ENCODE results near the gene RNF166. TPM values are rescaled to one million over a fixed set of nuclear protein-coding genes. Genes with fewer than 3 reads are reported as not detected.
A peak's percentile ranks its signal among the peaks of the same experiment; 100 is the strongest.

Gene RNF166
- total and polyA plus RNA-seq, 5 donors, result 15.0 to 23.8 (median 18.4) TPM

DNA sequence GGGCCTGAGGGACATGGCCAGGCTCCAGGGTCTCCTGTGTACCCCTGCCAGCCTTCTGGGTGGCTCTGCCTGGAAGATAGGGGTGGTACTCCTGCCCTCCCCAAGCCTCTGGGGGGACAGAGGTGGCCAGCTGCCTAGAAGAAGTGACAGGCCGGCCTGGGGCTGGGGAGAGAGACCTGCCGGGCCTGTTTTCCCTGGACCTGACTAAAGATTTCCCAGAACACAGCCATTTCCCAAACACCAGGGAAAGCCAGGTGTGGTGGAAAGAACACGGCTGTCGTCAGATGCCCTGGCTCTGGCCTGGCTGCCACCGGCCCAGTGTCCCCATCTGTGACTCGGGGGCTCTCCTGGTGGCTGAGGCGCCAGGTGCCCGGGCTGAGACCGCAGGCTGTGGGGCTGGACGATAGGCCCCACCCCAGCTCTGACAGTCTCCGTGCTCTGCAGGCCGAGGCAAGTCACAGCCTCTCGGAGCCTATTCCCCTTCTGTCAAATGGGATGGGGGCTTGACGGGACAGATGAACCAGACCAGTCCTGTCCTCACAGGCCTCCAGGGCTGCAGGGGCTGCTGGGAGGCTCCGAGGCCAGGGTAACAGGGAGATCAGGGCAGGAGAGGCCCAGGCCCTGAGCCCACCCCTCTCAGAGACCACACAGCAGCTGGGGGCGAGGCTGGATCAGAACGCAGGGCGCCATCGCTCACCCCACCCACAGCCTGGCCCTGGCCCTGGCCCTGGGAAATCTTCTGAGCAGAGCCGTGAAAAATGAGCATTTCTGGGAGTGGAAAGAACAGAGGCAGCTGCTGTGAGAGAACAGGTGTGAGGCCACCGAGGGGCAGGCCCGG lies 33.1 kb upstream of the RNF166 start:
- ATAC-seq, result no peak
- intact Hi-C loops (cut with DNase I), result loop anchor here in 2 of 4 donors (5.0 kb wide), 1 partner anchor 428 kb away; no protein-coding TSS in a partner anchor
- DNase-seq, result no peak
- Histone ChIP-seq H3K27ac (ENCODE audit: low read length) (no peak overlapping the region), H3K4me3 (ENCODE audit: low read length) (no peak overlapping the region), H3K9me3 (ENCODE audit: control insufficient read depth, low read length) (no peaks in the 10 kb centered on the region), H3K27me3 (ENCODE audit: control insufficient read depth, insufficient read depth) (no peaks in the 10 kb centered on the region), H3K4me1 (ENCODE audit: control insufficient read depth, insufficient read depth, low read length) (no peaks in the 10 kb centered on the region)
- WGBS, result 87% methylated on average over 22 of the region's 22 CpGs

DNA sequence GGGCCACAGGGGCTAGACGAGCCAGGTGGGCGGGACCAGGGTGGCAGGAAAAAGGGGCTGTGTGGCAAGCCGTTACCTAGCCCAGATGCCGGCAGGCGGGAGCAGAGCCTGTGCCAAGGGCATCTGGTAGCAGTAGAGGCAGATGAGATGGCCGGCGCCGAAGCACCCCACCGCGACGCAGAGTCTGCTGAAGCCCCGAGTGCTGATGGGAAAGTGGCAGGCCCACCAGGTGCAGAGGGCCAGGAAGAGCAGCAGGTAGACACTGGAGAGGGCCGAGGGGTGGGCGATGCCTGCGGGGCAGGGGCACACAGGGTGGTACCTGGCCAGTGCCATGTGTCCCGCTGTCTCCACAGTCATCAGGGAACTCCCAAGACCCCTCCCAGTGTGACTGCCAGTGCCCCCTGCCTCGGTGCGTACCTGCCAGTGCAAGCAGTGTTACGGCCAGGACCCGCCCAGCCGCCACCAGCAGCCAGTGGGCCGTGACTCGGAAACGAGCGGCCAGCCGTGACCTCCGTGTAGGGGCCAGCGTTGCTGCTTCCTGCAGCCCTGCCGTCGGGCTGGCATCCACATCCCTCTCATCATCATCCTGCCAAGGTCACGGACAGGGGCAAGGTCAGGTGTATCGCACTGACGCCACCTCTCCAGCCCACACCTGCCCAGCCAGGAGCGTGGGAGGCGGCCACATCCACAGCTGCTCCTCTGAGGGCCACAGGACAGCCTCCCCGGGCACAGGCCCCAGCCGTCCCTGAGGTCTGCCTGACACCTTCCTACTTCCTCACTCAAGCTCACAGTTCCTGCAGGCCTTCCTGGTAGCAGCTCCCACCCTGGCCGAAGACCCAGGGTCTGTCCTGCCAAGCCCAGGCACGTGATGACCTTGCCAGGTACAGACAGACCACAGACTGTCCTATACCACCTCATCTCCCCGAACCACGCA lies 32.2 kb upstream of the RNF166 start:
- Histone ChIP-seq H3K4me1 (ENCODE audit: control insufficient read depth, insufficient read depth, low read length) (no peaks in the 10 kb centered on the region), H3K27ac (ENCODE audit: low read length) (no peak overlapping the region), H3K9me3 (ENCODE audit: control insufficient read depth, low read length) (no peaks in the 10 kb centered on the region), H3K4me3 (ENCODE audit: low read length) (no peak overlapping the region), H3K27me3 (ENCODE audit: control insufficient read depth, insufficient read depth) (no peaks in the 10 kb centered on the region)
- 87% methylated on average over 41 of the region's 41 CpGs for WGBS
- DNase-seq, result no peak
- no peak for ATAC-seq
- intact Hi-C loops (cut with DNase I), result loop anchor here in 2 of 4 donors (5.0 kb wide), 1 partner anchor 429 kb away; no protein-coding TSS in a partner anchor

DNA sequence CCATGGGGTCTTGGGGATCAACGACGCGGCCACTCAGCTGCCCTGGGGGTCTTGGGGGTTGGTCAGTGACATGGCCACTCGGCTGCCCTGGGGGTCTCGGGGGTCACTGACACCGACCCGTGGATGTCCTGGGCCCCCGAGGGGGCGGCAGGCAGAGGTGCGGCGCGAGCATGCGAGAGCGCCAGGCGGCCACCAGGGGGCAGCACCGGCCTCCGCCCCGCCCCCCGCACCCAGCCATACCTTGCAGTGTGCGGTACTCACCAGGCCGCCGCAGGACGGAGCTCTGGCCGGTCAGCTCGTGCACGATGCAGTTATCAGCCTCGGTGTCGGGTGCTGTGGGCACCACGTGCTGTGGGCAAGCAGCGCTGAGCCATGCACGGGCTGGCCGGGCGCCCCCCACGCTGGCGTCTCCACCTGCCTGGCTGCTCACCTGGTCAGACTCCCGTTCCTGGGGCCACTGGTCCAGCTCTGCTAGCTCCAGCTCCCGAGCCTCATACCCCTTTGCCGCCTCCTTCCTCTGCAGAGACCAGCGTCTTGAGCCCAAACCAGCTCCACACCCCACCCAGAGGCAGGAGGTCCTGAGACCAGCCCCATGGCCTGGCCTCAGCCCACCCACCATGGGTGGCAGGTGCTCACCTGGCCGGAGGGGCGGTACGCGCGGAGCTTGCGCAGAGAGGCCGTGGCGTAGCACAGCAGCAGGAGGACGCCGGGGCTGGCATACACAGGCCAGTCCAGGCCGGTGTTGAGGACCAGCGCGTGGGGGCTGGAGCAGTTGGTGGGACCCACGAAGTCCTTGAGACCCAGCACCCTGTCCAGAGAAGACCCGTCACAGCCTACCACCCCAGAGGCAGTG lies 31.3 kb upstream of the RNF166 start:
- DNase-seq (peak; percentile 72 to 90 (median 89)), ATAC-seq (peak; percentile 74)
- Histone ChIP-seq H3K27ac (ENCODE audit: low read length) (no peak overlapping the region), H3K9me3 (ENCODE audit: control insufficient read depth, low read length) (no peaks in the 10 kb centered on the region), H3K4me1 (ENCODE audit: control insufficient read depth, insufficient read depth, low read length) (no peaks in the 10 kb centered on the region), H3K27me3 (ENCODE audit: control insufficient read depth, insufficient read depth) (no peaks in the 10 kb centered on the region), H3K4me3 (ENCODE audit: low read length) (no peak overlapping the region)
- WGBS, result 41% methylated on average over 54 of the region's 54 CpGs
- intact Hi-C loops (cut with DNase I), result loop anchor here in 2 of 4 donors (5.0 kb wide), 1 partner anchor 430 kb away; no protein-coding TSS in a partner anchor

DNA sequence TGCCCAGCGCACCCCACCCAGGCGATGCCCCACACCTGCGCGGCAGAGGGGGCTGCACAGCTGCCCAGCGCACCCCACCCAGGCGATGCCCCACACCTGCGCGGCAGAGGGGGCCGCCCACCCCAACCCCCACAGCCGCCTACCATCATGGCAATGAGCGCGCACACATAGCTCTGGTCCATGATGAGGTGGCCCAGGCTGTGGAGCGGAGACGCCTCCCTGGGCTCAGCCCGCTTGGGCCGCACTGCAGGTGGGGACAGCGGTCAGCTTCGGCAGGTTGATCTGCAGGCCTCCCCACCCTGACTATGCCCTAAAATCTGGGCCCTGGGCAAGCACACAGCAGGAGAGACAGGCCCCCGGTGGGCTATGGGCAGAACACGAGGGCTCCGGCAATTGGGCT lies 30.3 kb upstream of the RNF166 start:
- DNase-seq, result no peak
- no peaks in the 10 kb centered on the region for H3K27me3 ChIP-seq (ENCODE audit: control insufficient read depth, insufficient read depth)
- H3K9me3 ChIP-seq (ENCODE audit: control insufficient read depth, low read length), result no peaks in the 10 kb centered on the region
- H3K4me1 ChIP-seq (ENCODE audit: control insufficient read depth, insufficient read depth, low read length), result no peaks in the 10 kb centered on the region
- no peak for ATAC-seq
- no peak overlapping the region for H3K27ac ChIP-seq (ENCODE audit: low read length)
- 96% methylated on average over 19 of the region's 21 CpGs for WGBS
- intact Hi-C loops (cut with DNase I), result loop anchor here in 2 of 4 donors (5.0 kb wide), 1 partner anchor 431 kb away; no protein-coding TSS in a partner anchor
- no peak overlapping the region for H3K4me3 ChIP-seq (ENCODE audit: low read length)

DNA sequence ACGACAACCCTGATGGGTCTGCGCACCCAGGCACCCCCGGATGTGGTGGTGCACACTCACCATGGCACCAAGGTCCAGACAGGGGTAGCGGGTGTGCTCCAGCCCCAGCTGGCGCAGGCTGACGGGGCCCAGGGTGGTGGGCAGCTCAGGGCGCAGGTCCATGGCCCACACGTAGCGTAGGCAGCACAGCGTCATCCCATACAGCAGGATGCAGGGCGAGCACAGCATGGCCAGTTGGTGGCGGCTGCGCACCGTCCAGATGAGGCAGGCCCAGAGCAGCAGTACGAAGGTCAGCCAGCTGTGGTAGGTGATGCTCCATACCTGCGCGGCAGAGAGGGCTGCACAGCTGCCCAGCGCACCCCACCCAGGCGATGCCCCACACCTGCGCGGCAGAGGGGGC lies 29.9 kb upstream of the RNF166 start:
- Histone ChIP-seq H3K9me3 (ENCODE audit: control insufficient read depth, low read length) (no peaks in the 10 kb centered on the region), H3K27ac (ENCODE audit: low read length) (no peak overlapping the region), H3K4me3 (ENCODE audit: low read length) (no peak overlapping the region), H3K27me3 (ENCODE audit: control insufficient read depth, insufficient read depth) (no peaks in the 10 kb centered on the region), H3K4me1 (ENCODE audit: control insufficient read depth, insufficient read depth, low read length) (no peaks in the 10 kb centered on the region)
- no peak for ATAC-seq
- DNase-seq, result no peak
- intact Hi-C loops (cut with DNase I), result loop anchor here in 2 of 4 donors (5.0 kb wide), 1 partner anchor 431 kb away; no protein-coding TSS in a partner anchor
- 96% methylated on average over 21 of the region's 21 CpGs for WGBS

DNA sequence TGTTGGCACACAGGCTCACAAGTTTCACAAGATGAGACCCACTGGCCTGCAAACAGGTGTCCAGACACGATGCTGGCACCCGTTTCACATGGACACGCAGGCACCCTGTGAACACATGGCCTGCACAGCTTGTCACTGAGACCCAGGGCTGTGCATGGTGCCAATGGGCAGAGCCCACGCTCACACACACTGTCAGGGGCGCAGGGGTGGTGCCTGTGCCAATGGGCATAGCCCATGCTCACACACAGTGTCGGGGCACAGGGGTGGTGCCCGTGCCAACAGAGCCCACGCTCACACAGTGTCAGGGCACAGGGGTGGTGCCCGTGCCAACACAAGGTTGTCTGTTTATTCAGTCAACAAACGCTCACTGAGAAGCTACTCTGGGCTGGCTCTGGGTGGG lies 29.4 kb upstream of the RNF166 start:
- Histone ChIP-seq H3K9me3 (ENCODE audit: control insufficient read depth, low read length) (no peaks in the 10 kb centered on the region), H3K27me3 (ENCODE audit: control insufficient read depth, insufficient read depth) (no peaks in the 10 kb centered on the region), H3K27ac (ENCODE audit: low read length) (no peak overlapping the region), H3K4me3 (ENCODE audit: low read length) (no peak overlapping the region), H3K4me1 (ENCODE audit: control insufficient read depth, insufficient read depth, low read length) (no peaks in the 10 kb centered on the region)
- 92% methylated on average over 10 of the region's 10 CpGs for WGBS
- DNase-seq, result no peak
- intact Hi-C loops (cut with DNase I), result loop anchor here in 2 of 4 donors (5.0 kb wide), 1 partner anchor 432 kb away; no protein-coding TSS in a partner anchor
- no peak for ATAC-seq

DNA sequence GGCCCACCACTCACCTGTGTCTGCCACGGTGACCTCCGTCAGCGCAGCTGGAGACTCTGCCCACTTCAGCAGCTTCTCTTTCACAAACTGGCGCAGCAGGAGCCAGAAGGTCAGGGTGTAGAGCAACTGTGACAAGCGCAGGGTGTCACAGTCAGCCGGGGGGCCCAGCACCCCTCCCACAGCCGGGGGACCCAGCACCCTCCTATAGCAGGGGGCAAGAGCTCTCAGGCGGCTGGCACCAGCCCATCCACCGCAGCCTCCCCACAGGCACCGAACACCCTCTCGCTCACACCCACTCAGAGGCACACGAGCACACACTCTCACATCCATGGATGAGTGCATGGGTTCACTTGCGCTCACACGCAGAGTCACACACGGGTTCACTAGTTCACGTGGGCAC lies 28.9 kb upstream of the RNF166 start:
- Histone ChIP-seq H3K27me3 (ENCODE audit: control insufficient read depth, insufficient read depth) (no peaks in the 10 kb centered on the region), H3K4me1 (ENCODE audit: control insufficient read depth, insufficient read depth, low read length) (no peaks in the 10 kb centered on the region), H3K27ac (ENCODE audit: low read length) (no peak overlapping the region), H3K9me3 (ENCODE audit: control insufficient read depth, low read length) (no peaks in the 10 kb centered on the region), H3K4me3 (ENCODE audit: low read length) (no peak overlapping the region)
- intact Hi-C loops (cut with DNase I), result loop anchor here in 2 of 4 donors (5.0 kb wide), 1 partner anchor 432 kb away; no protein-coding TSS in a partner anchor
- DNase-seq (no peak), ATAC-seq (no peak)
- 94% methylated on average over 16 of the region's 16 CpGs for WGBS

DNA sequence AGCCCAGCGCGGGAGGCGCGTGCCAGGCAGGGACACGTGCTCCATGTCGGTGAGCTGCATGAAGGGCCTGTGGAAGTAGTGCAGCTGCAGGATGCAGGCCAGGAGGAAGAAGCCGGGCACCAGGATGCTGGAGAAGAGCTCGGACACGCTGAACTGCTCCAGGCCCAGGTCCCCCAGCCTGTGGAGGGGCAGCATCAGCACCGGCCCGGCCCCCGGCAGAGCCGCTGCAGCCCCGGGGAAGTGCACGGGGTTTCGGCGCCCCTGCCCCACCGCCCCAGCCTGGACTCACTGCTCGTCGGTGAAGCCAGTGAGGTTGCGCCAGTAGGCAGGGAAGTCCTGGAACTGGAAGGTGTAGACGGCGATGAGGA lies 28.1 kb upstream of the RNF166 start:
- Histone ChIP-seq H3K4me1 (ENCODE audit: control insufficient read depth, insufficient read depth, low read length) (no peaks in the 10 kb centered on the region), H3K9me3 (ENCODE audit: control insufficient read depth, low read length) (no peaks in the 10 kb centered on the region), H3K27me3 (ENCODE audit: control insufficient read depth, insufficient read depth) (no peaks in the 10 kb centered on the region), H3K27ac (ENCODE audit: low read length) (no peak overlapping the region), H3K4me3 (ENCODE audit: low read length) (no peak overlapping the region)
- ATAC-seq (no peak), DNase-seq (no peak)
- 95% methylated on average over 23 of the region's 23 CpGs for WGBS
- intact Hi-C loops (cut with DNase I), result no loop called here

DNA sequence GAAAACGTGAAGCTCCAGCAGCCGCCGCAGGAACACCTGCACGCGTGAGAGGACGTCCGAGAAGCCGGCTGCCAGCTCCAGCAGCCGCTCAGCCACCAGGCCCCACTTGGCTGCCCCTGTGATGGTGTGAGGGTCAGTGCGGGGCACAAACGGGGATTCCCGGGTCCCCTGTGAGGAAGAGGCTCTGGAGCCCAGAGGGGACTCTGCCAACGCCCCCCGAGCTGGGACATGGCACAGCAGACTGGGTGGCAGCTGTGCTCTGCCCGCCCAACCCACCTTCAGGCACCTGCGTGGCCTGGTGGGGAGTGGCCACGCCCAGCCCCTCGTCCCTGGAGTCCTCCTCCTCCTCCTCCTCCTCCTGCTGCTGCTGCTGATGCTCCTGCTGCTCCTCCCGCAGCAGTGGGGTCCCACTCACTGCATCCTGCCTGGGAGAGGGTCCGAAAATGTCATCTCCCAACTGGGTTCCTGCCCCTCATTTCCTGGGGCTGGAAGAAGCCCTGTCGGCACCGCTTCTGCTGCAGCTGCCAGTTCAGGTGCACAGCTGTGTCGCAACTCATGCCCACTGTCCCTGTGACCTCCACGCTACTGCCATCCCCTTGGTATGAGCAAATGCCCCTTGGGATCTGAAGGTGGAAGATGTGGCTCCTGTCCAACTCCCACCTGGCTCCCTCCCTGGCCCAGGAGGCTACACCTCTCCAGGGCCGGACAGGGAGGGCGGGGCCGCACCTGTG lies 27.6 kb upstream of the RNF166 start:
- no peak overlapping the region for H3K4me3 ChIP-seq (ENCODE audit: low read length)
- no peaks in the 10 kb centered on the region for H3K27me3 ChIP-seq (ENCODE audit: control insufficient read depth, insufficient read depth)
- WGBS, result 89% methylated on average over 27 of the region's 27 CpGs
- ATAC-seq, result no peak
- H3K27ac ChIP-seq (ENCODE audit: low read length), result no peak overlapping the region
- H3K9me3 ChIP-seq (ENCODE audit: control insufficient read depth, low read length), result no peaks in the 10 kb centered on the region
- no peak for DNase-seq
- H3K4me1 ChIP-seq (ENCODE audit: control insufficient read depth, insufficient read depth, low read length), result no peaks in the 10 kb centered on the region
- intact Hi-C loops (cut with DNase I), result no loop called here

DNA sequence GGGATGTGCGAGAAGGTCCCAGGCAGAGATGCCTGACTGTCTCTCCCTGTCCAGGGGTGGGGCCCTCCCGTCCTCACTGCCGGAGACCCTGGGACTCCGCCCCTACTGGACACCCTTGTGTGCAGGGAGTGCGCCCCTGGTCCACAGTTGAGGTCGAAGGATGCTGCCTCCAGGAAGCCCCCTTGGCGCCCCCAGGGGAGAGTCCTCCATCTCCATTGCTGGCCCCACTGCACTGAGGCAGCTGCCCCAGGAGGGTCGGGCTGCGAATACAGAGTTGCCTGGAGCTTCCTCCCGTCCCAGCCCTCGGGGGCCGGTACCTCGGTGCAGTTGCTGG lies 26.7 kb upstream of the RNF166 start:
- intact Hi-C loops (cut with DNase I), result no loop called here
- Histone ChIP-seq H3K9me3 (ENCODE audit: control insufficient read depth, low read length) (no peaks in the 10 kb centered on the region), H3K27ac (ENCODE audit: low read length) (no peak overlapping the region), H3K4me3 (ENCODE audit: low read length) (no peak overlapping the region), H3K27me3 (ENCODE audit: control insufficient read depth, insufficient read depth) (no peaks in the 10 kb centered on the region), H3K4me1 (ENCODE audit: control insufficient read depth, insufficient read depth, low read length) (no peaks in the 10 kb centered on the region)
- 80% methylated on average over 13 of the region's 13 CpGs for WGBS
- DNase-seq, result no peak
- no peak for ATAC-seq
